Activated CD8-positive, alpha-beta memory T cell treated with anti-CD3 and anti-CD28 coated beads, Interleukin-2, amount 50 U/mL, for 24 hours (primary cell): Measurements from ENCODE around the gene RRAS.
A peak's percentile ranks its signal among the peaks of the same experiment; 100 is the strongest.

Experiments used
- DNase-seq: peaks from one replicate; pipeline ENCODE4 v3.0.0-alpha.2; 2020; ENCODE audit errors: extremely low read depth

The RRAS gene

DNA sequence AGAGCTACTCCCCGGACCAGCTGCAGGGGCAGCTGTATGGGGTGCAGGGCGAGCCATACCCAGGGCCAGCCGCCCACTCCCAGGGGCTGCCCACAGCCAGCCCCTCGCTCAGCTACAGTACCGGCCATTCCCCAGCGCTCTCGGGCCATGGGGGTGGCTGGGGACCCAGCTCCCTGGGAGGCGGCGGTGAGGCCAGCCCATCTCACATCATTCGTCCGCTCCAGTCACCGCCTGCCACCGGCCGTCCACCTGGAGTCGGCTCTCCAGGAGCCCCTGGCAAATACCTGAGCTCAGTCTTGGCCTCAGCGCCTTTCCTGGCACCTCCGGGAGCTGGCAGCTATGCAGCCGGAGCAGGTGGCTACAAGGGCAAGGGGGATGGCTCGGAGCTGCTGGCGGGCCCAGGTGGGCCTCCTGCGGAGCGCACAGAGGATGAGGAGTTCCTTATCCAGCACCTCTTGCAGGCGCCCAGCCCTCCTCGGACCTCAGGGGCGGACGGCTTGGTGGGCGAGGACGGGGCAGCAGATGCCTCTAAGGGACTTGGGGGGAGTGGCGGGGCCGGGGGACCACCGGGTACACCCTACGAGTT is 44.0 kb downstream of the RRAS start:
- DNase-seq: no peak

GRCh38 chr19:49594993-49595818 is 44.7 kb downstream of the RRAS start:
- no peak for DNase-seq

GRCh38 chr19:49594157-49594992 is 45.6 kb downstream of the RRAS start:
- no peak for DNase-seq

- peak; percentile 80 for DNase-seq
Measured at GRCh38 chr19:49593233-49594113, 46.5 kb downstream of the RRAS start.

GRCh38 chr19:49592486-49593232 is 47.3 kb downstream of the RRAS start:
- DNase-seq: no peak

- DNase-seq: no peak
Measured at GRCh38 chr19:49591731-49592485, 48.0 kb downstream of the RRAS start.

- no peak for DNase-seq
Measured at GRCh38 chr19:49590971-49591730, 48.8 kb downstream of the RRAS start, which contains the start of gene PRR12. Gene PRR12, plus strand, starts transcription at chr19:49591182. Its CDS starts 473 bp downstream, at chr19:49591655.

DNA sequence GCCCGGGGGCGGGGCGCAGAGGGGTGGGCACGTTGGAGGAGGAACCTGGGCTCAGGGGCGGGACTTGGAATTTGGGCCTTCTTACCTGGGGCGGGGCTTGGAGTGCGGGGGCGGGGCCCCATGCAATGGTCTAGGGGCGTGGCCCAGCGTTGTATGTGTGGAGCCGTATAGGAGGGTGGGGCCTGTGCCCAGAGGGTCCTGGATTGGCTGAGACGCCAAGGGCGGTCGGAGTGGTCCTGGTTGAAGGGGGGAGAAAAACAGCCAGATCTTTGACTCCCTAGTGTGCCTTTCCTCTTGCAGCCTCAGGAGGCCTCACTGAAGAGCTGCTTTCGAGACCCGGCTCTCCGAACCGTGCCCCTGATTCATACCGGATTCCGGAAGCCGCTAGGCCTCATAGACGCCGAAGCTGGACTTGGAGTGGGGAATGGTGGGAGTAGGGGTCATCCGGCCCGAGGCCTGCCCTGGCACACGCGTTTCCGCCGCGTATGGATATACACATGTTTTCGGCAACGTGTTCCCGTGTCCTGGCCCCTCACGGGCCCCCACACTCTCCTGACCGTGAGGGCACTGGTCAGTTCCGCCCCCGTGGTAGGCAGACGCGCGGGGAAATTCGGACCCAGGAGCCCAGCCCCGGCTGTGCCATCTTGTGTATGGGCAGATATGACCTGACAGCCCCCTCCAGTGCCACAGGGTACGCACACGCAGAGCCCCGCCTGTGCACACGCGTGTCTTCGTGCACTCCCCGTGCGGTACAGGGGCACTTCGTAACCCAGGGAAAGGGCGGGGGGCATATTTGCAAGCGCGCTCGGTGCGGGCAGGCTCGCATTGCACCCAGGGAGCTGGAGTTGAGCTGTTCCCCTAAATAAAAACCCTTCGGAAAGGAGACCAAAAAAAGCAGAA is 49.6 kb downstream of the RRAS start:
- DNase-seq: peak; percentile 82

DNA sequence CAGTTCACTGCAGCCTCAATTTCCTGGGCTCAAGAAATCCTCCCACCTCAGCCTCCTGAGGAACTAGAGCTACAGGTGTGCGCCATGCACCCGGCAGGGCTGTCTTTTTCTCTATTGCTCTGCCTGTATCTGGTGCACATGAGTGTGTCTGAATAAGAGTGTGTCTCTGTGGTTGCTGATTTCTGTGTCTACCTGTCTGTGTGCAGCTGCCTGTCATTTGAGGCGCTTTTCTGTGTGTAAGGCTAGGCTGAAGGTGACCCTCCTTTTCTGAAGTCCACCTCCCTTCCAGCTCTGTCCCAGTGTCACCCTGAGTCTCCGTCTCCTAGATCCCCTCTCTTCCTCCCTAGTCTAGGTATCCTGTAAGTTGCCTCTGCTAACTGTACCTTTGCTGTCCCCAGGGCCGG is 50.4 kb downstream of the RRAS start:
- no peak for DNase-seq

GRCh38 chr19:49588365-49589122 is 51.4 kb downstream of the RRAS start:
- no peak for DNase-seq

DNA sequence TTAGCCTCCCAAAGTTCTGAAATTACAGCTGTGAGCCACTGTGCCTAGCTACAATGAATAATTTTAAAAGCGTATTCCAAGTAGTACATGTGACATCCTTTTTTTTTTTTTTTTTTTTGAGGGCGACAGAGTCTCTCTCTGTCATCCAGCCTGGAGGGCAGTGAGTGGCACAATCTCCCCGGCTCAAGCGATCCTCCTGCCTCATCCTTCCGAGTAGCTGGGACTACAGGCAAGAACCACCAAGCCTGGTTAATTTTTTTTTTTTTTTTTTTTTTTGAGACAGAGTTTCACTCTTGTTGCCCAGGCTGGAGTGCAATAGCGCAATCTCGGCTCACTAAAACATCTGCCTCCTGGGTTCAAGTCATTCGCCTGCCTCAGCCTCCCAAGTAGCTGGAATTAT is 52.7 kb downstream of the RRAS start:
- DNase-seq: no peak
